ENCODE data around the gene ART3.
"Not testable (repeated sequence)": the region's sequence is repeated elsewhere in the genome, so short reads cannot be mapped to it uniquely, and the experiment has no call there.

The ART3 gene

GRCh38 chr4:76074468-76074867 is at the start of gene ART3:
Gene ART3 (plus strand): TSS chr4:76074709. CDS start chr4:76075890, 1,181 bp downstream.
- DNase-seq: no peak

- DNase-seq: no peak
Observed at GRCh38 chr4:76028350-76028765, 46.2 kb upstream of the ART3 start.

GRCh38 chr4:76029300-76029699 is 45.2 kb upstream of the ART3 start:
- DNase-seq: no peak

- DNase-seq: no peak
Observed at GRCh38 chr4:76035141-76035540, 39.4 kb upstream of the ART3 start.

GRCh38 chr4:76035799-76036380 is 38.6 kb upstream of the ART3 start, which contains the start of gene CXCL11:
Gene CXCL11 (minus strand): TSS chr4:76036070. CDS start chr4:76035987, 83 bp downstream.
- no peak for DNase-seq

- DNase-seq: no peak
Observed at GRCh38 chr4:76036855-76037254, 37.7 kb upstream of the ART3 start.

- not testable (repeated sequence) for DNase-seq
Observed at GRCh38 chr4:76042241-76042998, 32.1 kb upstream of the ART3 start.

- not testable (repeated sequence) for DNase-seq
Observed at GRCh38 chr4:76043306-76043705, 31.2 kb upstream of the ART3 start.

GRCh38 chr4:76044686-76045085 is 29.8 kb upstream of the ART3 start:
- DNase-seq: not testable (repeated sequence)

- not testable (repeated sequence) for DNase-seq
Observed at GRCh38 chr4:76049860-76050416, 24.6 kb upstream of the ART3 start.

GRCh38 chr4:76050560-76051050 is 23.9 kb upstream of the ART3 start:
- DNase-seq: not testable (repeated sequence)

GRCh38 chr4:76053730-76054129 is 20.8 kb upstream of the ART3 start:
- no peak for DNase-seq

GRCh38 chr4:76055016-76055415 is 19.5 kb upstream of the ART3 start:
- DNase-seq: peak; percentile 53

GRCh38 chr4:76055421-76055820 is 19.1 kb upstream of the ART3 start:
- no peak for DNase-seq

GRCh38 chr4:76058302-76058701 is 16.2 kb upstream of the ART3 start:
- DNase-seq: no peak

- DNase-seq: no peak
Observed at GRCh38 chr4:76058888-76059426, 15.6 kb upstream of the ART3 start.

- DNase-seq: peak; percentile 23
Observed at GRCh38 chr4:76059750-76060149, 14.8 kb upstream of the ART3 start.

GRCh38 chr4:76060506-76060905 is 14.0 kb upstream of the ART3 start:
- no peak for DNase-seq

GRCh38 chr4:76061421-76061820 is 13.1 kb upstream of the ART3 start:
- no peak for DNase-seq

- no peak for DNase-seq
Observed at GRCh38 chr4:76061982-76062381, 12.5 kb upstream of the ART3 start.

GRCh38 chr4:76066546-76066945 is 8.0 kb upstream of the ART3 start:
- DNase-seq: no peak

- DNase-seq: peak; percentile 82
Observed at GRCh38 chr4:76067652-76068286, 6.7 kb upstream of the ART3 start.

- DNase-seq: no peak
Observed at GRCh38 chr4:76072760-76073159, 1.7 kb upstream of the ART3 start.

Measured in activated CD4-positive, alpha-beta T cell treated with anti-CD3 and anti-CD28 coated beads for 48 hours (primary cell).